ENCODE results near the gene SBNO2.

Gene SBNO2

GRCh38 chr19:1058112-1058511 lies 116.0 kb downstream of the SBNO2 start:
- no peak for DNase-seq (ENCODE audit: low read depth in 2 of 2)

Measured in fibroblast of skin of left biceps (primary cell).